GM12864 (cell line): Measurements from ENCODE around the gene GRWD1.

Experiments used
- DNase-seq: peaks from one replicate; pipeline ENCODE4 v3.0.0-alpha.2; 2011; ENCODE audit warnings: low read depth
- H3K4me3 ChIP-seq: 2 replicates; pipeline ENCODE4 v1.5.1; 2011; ENCODE audit warnings: mild to moderate bottlenecking, low read depth, low read length, control low read depth
- TF ChIP-seq, protein P1 (sequence below): IDR thresholded peaks from 2 replicates; pipeline ENCODE4 v1.5.1; 2011; ENCODE audit warnings: low read depth, mild to moderate bottlenecking, moderate library complexity, low read length, control low read depth, inconsistent platforms; ENCODE audit errors: missing control alignments

Gene GRWD1

DNA sequence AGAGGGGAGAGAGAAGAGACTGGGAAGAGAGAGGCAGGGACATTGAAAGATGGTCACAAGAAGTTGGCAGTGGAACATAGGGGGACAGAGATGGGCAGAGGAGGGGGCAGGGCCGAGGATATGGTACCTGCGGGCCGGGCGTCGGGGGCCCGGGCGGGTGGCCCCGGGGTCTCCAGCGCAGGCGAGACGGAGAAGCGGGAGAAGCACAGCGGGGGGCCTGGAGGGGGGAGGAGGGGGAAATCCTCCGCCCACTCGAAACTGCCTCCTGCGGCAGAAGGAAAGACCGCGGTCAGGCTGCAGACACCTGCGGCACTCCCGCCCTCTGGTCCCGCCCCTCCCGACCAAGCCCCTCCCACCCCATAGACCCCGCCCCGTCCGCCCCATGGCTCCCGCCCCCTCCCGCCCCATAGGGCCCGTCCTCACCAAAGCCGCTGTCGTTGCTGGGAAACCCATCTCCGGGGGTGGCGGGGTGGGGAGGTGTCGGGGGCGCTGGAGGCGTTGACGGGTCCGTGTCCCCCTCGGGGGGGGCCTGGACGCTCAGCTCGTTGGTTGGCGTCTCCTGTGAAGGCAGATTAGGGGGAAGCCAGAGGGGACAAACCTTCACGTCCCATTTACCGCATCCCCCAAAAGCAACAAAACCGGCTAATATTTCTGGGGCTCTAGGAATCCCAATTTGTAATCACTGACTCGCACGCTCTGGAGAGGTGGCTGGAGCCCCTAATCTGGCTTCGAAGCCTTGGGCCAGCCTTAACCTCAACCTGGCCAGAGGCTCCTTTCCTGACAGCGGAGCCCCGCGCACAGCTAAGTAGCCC lies 45.4 kb downstream of the GRWD1 start:
- peak overlapping the region; percentile 15 for H3K4me3 ChIP-seq
- no peak for DNase-seq

DNA sequence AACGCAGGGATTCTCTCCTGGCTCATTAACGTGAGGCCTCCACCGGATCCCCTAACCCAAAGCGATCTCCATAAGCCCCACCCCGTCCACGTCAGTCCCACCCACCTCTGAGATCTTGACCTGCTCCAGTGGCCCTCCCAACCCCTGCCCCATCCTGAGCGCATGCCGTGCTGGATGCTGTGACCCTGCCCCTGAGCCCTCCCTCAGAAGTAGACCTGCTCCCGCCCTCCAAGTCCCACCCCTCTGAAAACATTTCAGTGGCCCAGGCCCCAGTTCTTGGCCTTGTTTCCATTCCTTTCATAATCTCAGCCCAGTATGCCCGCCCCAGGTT lies 46.0 kb downstream of the GRWD1 start:
- TF ChIP-seq, protein P1, sequence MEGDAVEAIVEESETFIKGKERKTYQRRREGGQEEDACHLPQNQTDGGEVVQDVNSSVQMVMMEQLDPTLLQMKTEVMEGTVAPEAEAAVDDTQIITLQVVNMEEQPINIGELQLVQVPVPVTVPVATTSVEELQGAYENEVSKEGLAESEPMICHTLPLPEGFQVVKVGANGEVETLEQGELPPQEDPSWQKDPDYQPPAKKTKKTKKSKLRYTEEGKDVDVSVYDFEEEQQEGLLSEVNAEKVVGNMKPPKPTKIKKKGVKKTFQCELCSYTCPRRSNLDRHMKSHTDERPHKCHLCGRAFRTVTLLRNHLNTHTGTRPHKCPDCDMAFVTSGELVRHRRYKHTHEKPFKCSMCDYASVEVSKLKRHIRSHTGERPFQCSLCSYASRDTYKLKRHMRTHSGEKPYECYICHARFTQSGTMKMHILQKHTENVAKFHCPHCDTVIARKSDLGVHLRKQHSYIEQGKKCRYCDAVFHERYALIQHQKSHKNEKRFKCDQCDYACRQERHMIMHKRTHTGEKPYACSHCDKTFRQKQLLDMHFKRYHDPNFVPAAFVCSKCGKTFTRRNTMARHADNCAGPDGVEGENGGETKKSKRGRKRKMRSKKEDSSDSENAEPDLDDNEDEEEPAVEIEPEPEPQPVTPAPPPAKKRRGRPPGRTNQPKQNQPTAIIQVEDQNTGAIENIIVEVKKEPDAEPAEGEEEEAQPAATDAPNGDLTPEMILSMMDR, result no peak
- DNase-seq, result no peak
- no peak overlapping the region for H3K4me3 ChIP-seq

More for the DNA sequence above, 45.4 kb downstream of the GRWD1 start:
- TF ChIP-seq, protein P1, result no peak

DNA sequence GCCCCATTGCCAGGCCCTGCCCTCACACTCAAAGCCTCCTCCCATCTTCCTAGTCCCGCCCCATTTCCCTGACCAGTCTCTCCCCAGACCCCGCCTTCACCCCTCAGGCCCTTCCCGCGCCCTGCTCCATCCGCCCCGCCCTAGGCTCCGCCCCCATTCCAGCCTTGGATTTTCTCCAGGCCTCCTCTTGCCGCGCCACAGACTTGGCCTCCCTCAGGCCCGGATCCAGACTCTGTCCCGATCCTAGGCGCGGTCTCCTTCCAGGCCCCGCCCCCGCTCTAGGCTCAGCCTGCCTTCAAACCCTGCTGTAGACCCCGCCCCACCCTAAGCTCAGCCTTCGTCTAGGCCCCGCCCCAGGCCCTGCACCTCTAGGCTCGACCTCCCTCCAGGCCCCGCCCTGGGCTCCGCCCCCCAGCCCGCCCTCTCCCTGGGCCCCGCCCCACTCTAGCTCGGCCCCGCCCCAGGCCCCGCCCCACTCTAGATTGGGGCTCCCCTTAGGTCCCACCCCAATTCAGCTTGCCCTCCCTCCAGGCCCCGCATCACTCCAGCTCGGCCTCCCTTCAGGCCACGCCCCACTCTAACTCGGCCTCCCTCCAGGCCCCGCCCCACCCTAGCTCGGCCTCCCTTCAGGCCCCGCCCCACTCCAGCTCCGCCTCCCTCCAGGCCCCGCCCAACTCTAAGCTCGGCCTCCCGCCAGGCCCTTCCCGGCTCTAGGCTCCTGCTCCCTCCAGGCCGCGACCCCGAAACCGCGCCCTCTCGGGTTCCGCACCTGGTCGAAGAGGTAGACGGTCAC lies 47.3 kb downstream of the GRWD1 start:
- DNase-seq, result peak; percentile 74
- TF ChIP-seq, protein P1, result no peak

DNA sequence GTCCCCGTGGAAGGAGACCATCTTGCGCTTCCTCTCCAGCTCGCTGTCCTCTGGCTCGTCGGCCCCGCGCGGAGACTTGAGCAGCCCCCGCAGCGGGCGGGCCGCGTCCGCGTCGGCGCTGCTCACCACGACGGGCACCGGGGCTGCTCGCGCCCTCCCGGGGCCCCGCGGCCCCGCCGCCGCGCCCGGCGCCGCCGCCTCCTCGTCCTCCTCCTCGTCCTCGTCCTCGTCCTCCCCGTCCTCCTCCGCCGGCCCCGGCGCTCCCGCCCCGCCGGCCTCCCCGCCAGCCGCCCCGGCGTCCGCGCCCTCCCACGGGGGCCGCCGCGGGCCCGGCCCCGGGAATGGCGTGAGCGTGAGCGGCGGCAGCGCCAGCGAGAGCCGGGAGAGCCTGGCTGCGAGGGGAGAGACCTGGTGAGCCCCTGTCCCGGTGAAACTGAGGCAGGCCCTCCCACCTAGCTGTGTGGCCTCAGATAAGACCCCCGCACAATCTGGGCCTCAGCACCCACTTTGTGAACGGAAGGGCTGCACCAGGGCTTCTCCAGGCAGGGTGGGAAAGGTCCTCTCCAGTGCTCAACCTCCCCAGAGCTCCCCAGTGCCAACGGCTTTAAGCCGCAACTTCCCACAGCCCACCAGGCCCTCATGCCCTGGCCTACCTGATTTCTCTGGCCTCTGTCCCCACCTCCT lies 48.1 kb downstream of the GRWD1 start:
- TF ChIP-seq, protein P1, result no peak
- DNase-seq, result no peak
- H3K4me3 ChIP-seq, result peak overlapping the region; percentile 41; the same call in 1 of the 2 replicates

More for the DNA sequence above, 47.3 kb downstream of the GRWD1 start:
- peak overlapping the region; percentile 41 for H3K4me3 ChIP-seq

- DNase-seq, result no peak
- TF ChIP-seq, protein P1, result no peak
Observed at GRCh38 chr19:48495396-48495795, 49.6 kb downstream of the GRWD1 start.

DNA sequence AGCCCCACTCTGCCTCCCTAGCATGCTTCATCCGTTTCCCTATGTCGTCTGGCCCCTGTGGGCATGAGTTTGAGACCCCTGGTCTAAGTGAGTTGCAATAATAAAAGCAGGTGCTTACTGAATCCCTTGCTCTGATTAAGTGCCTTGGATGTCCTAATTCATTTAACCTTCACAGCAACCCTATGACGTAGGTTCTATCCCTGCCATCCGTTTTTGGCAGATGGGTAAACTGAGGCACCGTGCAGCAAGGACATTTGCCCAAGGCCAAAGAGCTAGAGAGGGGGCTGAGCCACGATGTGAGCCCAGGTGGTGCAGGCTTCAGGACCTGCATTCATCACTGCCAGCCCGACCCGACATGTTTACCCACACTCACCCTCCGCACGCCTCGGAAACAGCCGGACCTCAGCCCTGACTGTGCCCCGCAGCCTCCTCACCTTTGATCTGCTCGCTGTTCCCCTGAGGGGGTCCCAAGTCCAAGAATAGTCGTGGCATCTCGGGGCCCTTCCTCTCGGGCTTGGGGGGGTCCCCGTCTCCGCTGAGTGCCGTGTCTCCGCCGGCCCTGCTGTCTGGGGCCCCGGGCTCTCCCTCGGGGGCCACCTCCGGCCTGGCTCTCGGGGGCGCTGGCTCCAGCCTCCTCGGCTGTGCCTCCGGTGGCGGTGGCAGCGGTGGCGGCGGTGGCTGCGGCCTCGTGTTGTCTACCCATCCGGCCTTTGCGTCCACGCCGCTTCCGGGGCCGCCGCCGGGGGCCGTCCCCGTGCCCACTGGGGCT lies 51.4 kb downstream of the GRWD1 start:
- TF ChIP-seq, protein P1, result no peak
- DNase-seq, result no peak

More at GRCh38 chr19:48495396-48495795, 49.6 kb downstream of the GRWD1 start:
- no peak overlapping the region for H3K4me3 ChIP-seq

More for the DNA sequence above, 51.4 kb downstream of the GRWD1 start:
- H3K4me3 ChIP-seq, result no peak overlapping the region
